ENCODE results near the gene CDH8. TPM values are rescaled to one million over a fixed set of nuclear protein-coding genes. Genes with fewer than 3 reads are reported as not detected.

CDH8 gene, protein sequence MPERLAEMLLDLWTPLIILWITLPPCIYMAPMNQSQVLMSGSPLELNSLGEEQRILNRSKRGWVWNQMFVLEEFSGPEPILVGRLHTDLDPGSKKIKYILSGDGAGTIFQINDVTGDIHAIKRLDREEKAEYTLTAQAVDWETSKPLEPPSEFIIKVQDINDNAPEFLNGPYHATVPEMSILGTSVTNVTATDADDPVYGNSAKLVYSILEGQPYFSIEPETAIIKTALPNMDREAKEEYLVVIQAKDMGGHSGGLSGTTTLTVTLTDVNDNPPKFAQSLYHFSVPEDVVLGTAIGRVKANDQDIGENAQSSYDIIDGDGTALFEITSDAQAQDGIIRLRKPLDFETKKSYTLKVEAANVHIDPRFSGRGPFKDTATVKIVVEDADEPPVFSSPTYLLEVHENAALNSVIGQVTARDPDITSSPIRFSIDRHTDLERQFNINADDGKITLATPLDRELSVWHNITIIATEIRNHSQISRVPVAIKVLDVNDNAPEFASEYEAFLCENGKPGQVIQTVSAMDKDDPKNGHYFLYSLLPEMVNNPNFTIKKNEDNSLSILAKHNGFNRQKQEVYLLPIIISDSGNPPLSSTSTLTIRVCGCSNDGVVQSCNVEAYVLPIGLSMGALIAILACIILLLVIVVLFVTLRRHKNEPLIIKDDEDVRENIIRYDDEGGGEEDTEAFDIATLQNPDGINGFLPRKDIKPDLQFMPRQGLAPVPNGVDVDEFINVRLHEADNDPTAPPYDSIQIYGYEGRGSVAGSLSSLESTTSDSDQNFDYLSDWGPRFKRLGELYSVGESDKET
- 1 to 10 TPM in 1 of 2 donors, not detected in 1; 1.2 TPM for total RNA-seq

DNA sequence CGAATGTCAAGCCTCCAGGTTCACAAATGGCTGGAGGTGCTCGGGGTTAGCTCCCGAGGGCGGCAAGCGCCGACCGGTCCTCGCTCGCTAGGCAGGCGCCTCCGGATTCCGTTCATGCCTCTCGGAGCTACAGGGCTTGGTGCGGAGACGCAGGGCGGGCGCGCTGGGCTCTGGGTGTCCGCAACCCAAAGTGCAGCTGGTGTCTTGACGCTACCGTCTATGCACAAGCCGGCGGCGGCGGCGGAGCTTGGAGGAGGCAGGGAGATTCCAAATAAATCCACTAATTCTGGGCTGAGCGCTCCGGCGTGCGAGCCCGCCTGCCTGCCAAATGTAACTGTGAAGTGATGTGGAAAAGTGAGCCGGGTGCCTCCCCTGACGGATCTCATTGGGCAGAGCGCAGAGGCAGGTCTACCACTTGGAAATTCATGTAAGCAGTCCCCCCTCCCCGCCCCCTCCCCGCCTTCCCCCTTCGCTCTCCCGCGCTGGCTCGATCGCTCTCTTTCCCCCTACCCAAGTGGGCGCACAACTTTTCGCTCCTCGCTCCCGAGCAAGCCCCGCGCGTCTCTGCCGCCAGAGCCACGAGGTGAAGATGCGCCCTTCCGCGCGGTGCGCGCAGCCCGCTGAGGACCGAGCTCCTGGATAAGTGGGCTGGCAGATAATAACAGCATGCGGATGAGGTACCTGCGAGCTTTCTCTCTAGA lies at the start of gene CDH8:
Gene CDH8, minus strand, starts transcription at position 338 of the 701 bp plus-strand sequence. CDS start 15,035 bp downstream, outside the sequence.
- Mint-ChIP-seq H3K4me3 (no peak within 1 kb of the TSS), H3K4me1 (ENCODE audit: low read depth in 2 of 2) (no peaks in the 10 kb centered on the region), H3K9me3 (no peaks in the 10 kb centered on the region), H3K27ac (no peak within 1 kb of the TSS), H3K36me3 (peaks cover 5% of the 10 kb centered on the region), H3K27me3 (peaks cover 7 to 12% of the 10 kb centered on the region in 2 donors)
- no peak for DNase-seq (ENCODE audit: low spot score)
- no peak for ATAC-seq

DNA sequence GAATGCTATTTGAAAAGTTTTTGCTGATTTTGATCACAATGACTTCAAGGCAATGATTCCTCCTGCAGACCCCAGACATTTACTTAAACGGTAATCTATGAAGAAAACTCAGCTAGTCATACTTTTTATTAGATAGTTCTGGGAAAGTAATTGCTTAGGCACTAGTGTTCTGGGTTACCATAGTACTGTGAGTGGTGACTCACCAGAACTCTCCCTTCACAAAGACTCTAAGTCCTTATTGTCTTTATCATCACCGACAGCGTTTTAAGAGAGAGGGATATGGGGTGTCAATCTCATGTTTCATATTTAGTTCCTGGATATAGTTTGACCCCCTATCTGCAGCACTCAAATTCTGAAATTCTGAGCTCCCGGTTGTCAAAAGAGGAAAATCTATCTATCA lies 43.0 kb upstream of the CDH8 start:
- DNase-seq (ENCODE audit: low spot score) (no peak), ATAC-seq (no peak)
- no peak overlapping the region for H3K4me3 Mint-ChIP-seq
- H3K27me3 Mint-ChIP-seq, result no peaks in the 10 kb centered on the region
- H3K27ac Mint-ChIP-seq, result no peak overlapping the region
- no peaks in the 10 kb centered on the region for H3K36me3 Mint-ChIP-seq
- H3K9me3 Mint-ChIP-seq, result peaks cover 19% of the 10 kb centered on the region
- no peaks in the 10 kb centered on the region for H3K4me1 Mint-ChIP-seq (ENCODE audit: low read depth in 2 of 2)

DNA sequence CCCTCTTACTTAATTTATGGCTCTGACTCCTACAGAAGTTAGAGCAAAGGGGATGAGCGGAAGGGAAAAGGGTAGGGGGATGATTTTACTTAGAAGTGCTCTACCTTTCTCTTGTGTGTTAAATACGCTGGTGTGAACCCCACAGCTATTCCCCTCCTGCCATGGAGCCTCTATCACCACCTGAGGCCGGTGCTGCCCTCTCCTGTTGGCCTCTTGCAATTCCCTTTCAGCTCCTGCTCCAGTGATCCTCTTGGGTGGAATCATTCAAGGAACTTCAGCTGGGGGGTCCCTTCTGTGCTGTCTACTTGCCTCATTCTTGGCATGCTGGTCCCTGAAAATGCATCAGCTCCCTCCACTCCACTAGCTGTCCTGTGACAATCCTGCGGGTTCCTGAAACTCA lies 41.8 kb upstream of the CDH8 start:
- DNase-seq (ENCODE audit: low spot score) (no peak), ATAC-seq (no peak)
- Mint-ChIP-seq H3K27me3 (no peaks in the 10 kb centered on the region), H3K27ac (no peak overlapping the region), H3K36me3 (no peaks in the 10 kb centered on the region), H3K4me3 (no peak overlapping the region), H3K9me3 (peaks cover 20% of the 10 kb centered on the region), H3K4me1 (ENCODE audit: low read depth in 2 of 2) (no peaks in the 10 kb centered on the region)

DNA sequence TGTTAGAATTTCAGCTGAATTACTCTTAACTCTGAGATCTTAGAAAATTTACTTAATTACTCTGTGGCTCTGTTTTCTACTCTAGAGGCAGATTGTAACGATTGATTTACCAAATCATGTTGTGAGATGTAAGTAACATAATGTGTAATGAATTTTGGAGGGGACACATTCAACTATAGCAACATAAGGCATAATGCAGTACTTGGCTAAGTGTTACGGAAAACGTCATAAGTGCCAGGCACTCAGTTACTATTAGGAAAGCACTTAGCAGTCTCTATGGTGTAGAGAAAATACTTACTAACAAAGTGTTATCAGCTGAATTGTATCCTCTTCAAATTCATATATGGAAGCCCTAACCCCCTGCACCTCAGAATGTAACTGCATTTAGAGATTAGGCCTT lies 40.6 kb upstream of the CDH8 start:
- H3K4me3 Mint-ChIP-seq, result no peak overlapping the region
- no peak for DNase-seq (ENCODE audit: low spot score)
- no peak overlapping the region for H3K27ac Mint-ChIP-seq
- ATAC-seq, result no peak
- H3K27me3 Mint-ChIP-seq, result no peaks in the 10 kb centered on the region
- no peaks in the 10 kb centered on the region for H3K36me3 Mint-ChIP-seq
- peaks cover 24% of the 10 kb centered on the region for H3K9me3 Mint-ChIP-seq
- H3K4me1 Mint-ChIP-seq (ENCODE audit: low read depth in 2 of 2), result no peaks in the 10 kb centered on the region

DNA sequence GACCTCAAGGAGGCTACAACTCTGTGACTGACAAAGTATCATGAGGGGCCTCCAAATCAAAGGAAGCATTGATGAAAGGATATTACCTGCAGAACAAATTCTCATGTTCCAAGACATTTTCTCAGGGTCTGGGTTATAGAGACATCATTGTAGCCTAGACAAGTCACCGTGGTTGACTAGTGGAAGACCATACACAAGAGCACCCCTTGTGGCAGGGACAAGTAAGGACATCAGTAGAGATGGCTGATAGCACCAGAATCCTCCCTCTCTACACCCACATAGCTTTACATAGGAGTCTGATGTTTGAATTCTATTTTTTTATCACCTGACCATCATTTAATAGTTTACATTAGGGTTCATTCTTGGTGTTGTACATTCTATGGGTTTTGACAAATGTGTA lies 32.5 kb upstream of the CDH8 start:
- no peak for DNase-seq (ENCODE audit: low spot score)
- H3K9me3 Mint-ChIP-seq, result peaks cover 13% of the 10 kb centered on the region

DNA sequence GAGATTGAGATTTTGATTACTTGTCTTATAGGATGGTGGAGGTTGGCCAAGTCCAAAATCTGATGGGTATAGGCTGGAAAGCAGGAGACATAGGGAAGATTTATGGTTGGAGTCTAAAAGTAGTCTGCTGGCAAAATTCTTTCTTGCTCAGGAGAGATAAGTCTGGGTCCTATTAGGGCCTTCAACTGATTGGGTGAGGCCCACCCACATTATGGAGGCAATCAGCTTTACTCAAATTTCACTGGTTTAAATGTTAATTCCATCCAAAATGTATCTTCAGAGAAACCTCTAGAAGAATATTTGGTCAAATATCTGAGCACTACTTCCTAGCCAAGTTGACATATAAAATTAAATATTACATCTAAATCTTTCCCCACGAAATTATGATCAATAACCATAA lies 31.7 kb upstream of the CDH8 start:
- Mint-ChIP-seq H3K27me3 (no peaks in the 10 kb centered on the region), H3K9me3 (peaks cover 15% of the 10 kb centered on the region), H3K4me1 (ENCODE audit: low read depth in 2 of 2) (no peaks in the 10 kb centered on the region), H3K36me3 (peaks cover 6% of the 10 kb centered on the region), H3K4me3 (no peak overlapping the region), H3K27ac (no peak overlapping the region)
- no peak for DNase-seq (ENCODE audit: low spot score)
- ATAC-seq, result no peak

More for the DNA sequence above, 32.5 kb upstream of the CDH8 start:
- no peak for ATAC-seq
- H3K4me1 Mint-ChIP-seq (ENCODE audit: low read depth in 2 of 2), result no peaks in the 10 kb centered on the region
- no peak overlapping the region for H3K27ac Mint-ChIP-seq
- H3K4me3 Mint-ChIP-seq, result no peak overlapping the region
- H3K27me3 Mint-ChIP-seq, result no peaks in the 10 kb centered on the region
- peaks cover 6% of the 10 kb centered on the region for H3K36me3 Mint-ChIP-seq

DNA sequence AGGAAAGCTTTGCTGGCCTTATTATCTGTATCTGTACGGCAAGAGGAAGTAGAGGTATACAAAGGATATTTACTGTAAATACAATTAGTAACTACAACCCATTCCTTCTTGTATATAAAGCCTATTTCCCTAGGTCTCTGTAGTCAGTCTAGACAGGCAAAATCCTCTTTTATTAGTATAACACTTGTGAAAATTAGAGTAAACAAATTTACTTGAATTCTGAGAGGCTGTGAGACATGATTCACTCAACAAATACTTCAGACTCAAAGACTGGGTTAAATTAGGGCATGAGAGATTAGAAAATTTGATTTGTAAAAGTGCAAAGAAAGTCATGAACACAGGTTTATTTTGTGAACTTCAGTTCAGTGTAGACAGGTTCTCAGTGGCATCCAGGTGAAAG lies 30.9 kb upstream of the CDH8 start:
- Mint-ChIP-seq H3K4me1 (ENCODE audit: low read depth in 2 of 2) (no peaks in the 10 kb centered on the region), H3K36me3 (peaks cover 6% of the 10 kb centered on the region), H3K4me3 (no peak overlapping the region), H3K27me3 (no peaks in the 10 kb centered on the region), H3K27ac (no peak overlapping the region), H3K9me3 (peaks cover 10% of the 10 kb centered on the region)
- ATAC-seq (no peak), DNase-seq (ENCODE audit: low spot score) (no peak)

DNA sequence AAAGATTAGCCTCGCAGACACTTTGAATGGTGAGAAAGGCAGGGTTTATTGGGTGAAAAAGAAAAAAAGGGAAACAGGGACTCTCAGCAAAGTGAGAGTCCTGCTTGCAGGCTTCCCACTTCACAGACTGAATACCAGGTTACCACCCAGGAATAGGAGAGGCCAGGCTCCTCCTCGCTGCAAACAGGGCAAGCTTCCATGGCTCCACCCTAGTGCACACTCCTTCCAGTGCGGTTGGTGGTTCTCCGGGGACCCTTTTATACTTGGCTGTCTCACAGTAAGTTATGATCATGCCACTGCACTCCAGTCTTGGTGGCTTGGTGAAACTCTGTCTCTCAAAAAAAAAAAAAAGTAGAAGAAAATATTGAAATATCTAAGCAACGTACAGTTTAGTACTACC lies 30.5 kb upstream of the CDH8 start:
- Mint-ChIP-seq H3K9me3 (peaks cover 10% of the 10 kb centered on the region), H3K27me3 (no peaks in the 10 kb centered on the region), H3K4me3 (no peak overlapping the region), H3K36me3 (peaks cover 6% of the 10 kb centered on the region), H3K27ac (no peak overlapping the region), H3K4me1 (ENCODE audit: low read depth in 2 of 2) (no peaks in the 10 kb centered on the region)
- DNase-seq (ENCODE audit: low spot score), result no peak
- ATAC-seq, result no peak

DNA sequence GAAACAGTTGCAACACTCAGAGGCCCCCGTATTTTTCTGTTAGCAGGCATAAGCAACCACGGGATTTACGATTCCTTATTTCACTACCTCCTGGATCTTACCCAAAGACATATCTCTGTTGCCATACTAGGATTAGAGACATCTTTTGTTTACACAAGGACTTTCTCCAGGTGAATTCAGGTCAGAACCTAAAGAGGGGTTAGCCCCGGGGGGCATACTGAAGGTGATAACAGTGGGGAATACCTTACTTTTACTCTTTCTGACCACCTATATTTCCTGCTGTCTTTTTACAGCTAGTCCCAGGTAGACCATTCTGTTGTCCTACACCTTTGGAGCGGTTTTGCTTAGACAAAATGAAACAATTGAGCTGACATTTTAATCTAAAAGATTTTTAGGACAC lies 27.9 kb upstream of the CDH8 start:
- DNase-seq (ENCODE audit: low spot score), result no peak
- H3K27me3 Mint-ChIP-seq, result no peaks in the 10 kb centered on the region
- H3K4me1 Mint-ChIP-seq (ENCODE audit: low read depth in 2 of 2), result no peaks in the 10 kb centered on the region
- peaks cover 3% of the 10 kb centered on the region for H3K36me3 Mint-ChIP-seq
- H3K27ac Mint-ChIP-seq, result no peak overlapping the region
- no peak for ATAC-seq
- peaks cover 7% of the 10 kb centered on the region for H3K9me3 Mint-ChIP-seq
- H3K4me3 Mint-ChIP-seq, result no peak overlapping the region

DNA sequence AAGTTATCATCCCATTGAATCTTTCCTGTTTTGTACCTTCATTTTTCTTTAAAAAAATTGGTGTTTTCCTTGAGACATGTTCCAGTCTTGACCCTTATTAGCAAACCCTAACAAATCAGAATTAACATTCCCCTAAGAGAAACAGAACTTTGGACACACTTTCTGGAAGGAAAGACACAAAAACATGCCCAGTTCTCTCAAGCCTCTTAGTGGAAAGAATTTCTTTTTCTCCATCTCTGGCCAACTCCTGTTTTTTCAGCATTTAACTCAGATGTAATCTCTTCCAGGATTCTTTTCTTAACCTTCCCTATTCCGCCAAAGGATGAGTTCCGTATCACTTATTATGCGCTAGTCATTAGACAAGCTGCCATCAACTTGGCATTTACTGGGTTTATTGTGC lies 23.9 kb upstream of the CDH8 start:
- peaks cover 4% of the 10 kb centered on the region for H3K36me3 Mint-ChIP-seq
- no peak overlapping the region for H3K27ac Mint-ChIP-seq
- no peaks in the 10 kb centered on the region for H3K4me1 Mint-ChIP-seq (ENCODE audit: low read depth in 2 of 2)
- peaks cover 25% of the 10 kb centered on the region for H3K9me3 Mint-ChIP-seq
- ATAC-seq, result no peak
- no peak overlapping the region for H3K4me3 Mint-ChIP-seq
- H3K27me3 Mint-ChIP-seq, result no peaks in the 10 kb centered on the region
- no peak for DNase-seq (ENCODE audit: low spot score)

DNA sequence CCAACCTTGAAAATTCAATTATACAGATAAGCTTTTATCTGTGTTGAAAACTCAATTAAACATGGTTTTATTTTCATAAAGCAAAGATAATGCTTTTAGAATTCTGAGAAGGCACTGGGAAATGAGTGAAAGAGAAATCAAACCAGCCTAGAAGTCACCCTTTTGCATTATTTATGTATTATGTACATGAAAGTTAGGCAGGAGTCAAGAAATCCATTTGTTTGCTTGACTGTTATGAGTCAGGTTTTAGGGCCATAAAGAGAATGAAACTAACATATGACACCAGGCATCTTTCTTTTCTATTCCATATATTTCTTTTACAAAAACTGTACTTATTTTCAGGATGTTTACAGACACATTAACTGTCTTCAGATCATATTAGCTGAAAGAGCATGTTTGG lies 23.3 kb upstream of the CDH8 start:
- Mint-ChIP-seq H3K4me1 (ENCODE audit: low read depth in 2 of 2) (no peaks in the 10 kb centered on the region), H3K36me3 (peaks cover 4% of the 10 kb centered on the region), H3K9me3 (peaks cover 28% of the 10 kb centered on the region), H3K27me3 (no peaks in the 10 kb centered on the region), H3K4me3 (no peak overlapping the region), H3K27ac (no peak overlapping the region)
- ATAC-seq (no peak), DNase-seq (ENCODE audit: low spot score) (no peak)

DNA sequence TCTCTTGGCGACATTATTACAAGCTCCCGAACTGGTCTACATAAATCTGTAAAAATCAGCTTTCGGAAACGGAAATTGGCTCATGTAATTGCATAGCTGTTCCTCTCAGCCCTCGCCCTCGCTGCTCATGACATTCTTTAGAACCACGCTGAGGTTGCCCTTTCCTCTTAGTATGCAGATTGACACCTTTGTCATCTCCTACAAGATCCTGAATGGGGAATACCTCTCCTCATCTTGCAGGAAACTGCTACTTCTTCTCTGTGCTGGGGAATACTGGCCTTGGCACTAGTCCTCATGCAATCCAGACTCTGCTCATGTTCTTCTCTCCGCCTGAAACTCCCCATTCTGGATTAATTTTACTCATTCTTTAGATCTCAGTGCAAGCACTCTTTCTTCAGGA lies 22.2 kb upstream of the CDH8 start:
- Mint-ChIP-seq H3K36me3 (peaks cover 4% of the 10 kb centered on the region), H3K27ac (no peak overlapping the region), H3K4me3 (no peak overlapping the region), H3K27me3 (no peaks in the 10 kb centered on the region), H3K9me3 (peaks cover 30% of the 10 kb centered on the region), H3K4me1 (ENCODE audit: low read depth in 2 of 2) (no peaks in the 10 kb centered on the region)
- no peak for DNase-seq (ENCODE audit: low spot score)
- ATAC-seq, result no peak

DNA sequence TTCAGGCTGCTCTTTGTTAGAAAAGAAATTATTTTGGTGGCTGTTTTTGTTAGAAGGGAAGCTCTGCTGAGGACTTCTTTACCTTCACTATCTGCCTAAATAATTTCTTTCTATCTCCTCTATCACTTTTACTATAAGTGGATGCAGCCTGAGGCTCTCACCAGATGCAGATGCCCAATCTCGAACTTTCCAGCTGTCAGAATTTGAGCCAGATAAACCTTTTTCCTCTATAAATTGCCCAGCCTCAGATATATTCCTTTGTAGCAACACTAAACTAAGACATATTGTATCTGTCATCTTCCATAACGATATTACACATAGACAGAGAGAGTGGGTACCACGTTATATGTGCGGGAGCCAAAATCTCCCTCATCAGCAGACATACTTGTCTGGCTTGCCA lies 15.7 kb upstream of the CDH8 start:
- H3K27me3 Mint-ChIP-seq, result no peaks in the 10 kb centered on the region
- H3K9me3 Mint-ChIP-seq, result peaks cover 24% of the 10 kb centered on the region
- DNase-seq (ENCODE audit: low spot score) (no peak), ATAC-seq (no peak)
- H3K27ac Mint-ChIP-seq, result no peak overlapping the region
- H3K36me3 Mint-ChIP-seq, result no peaks in the 10 kb centered on the region
- no peaks in the 10 kb centered on the region for H3K4me1 Mint-ChIP-seq (ENCODE audit: low read depth in 2 of 2)
- H3K4me3 Mint-ChIP-seq, result no peak overlapping the region

DNA sequence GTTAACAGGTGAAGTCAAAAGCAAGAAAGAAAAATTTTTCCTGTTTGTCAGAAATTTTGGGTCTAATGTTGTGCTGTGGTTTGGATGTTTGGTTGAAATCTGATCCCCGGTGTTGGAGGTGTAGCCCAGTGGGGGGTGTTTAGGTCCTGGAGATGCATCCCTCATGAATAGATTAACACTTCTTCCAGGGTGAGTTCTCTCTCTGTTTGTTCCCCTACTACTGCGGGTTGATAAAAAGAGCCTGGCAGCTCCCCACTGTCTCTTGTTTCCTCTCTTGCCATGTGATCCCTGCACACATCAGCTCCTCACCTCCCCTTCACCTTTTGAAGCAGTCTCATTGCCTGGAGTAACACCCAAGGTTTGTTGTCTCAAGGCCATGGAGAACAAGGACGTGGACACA lies 14.6 kb upstream of the CDH8 start:
- peaks cover 25% of the 10 kb centered on the region for H3K9me3 Mint-ChIP-seq
- no peak for ATAC-seq
- no peaks in the 10 kb centered on the region for H3K36me3 Mint-ChIP-seq
- H3K27ac Mint-ChIP-seq, result no peak overlapping the region
- H3K4me3 Mint-ChIP-seq, result no peak overlapping the region
- no peaks in the 10 kb centered on the region for H3K27me3 Mint-ChIP-seq
- DNase-seq (ENCODE audit: low spot score), result no peak
- H3K4me1 Mint-ChIP-seq (ENCODE audit: low read depth in 2 of 2), result no peaks in the 10 kb centered on the region
